Muscle of arm (tissue), 14 donors: ENCODE measurements around the gene HSD17B2. TPM values are rescaled to one million over a fixed set of nuclear protein-coding genes. Genes with fewer than 3 reads are reported as not detected.
"Not testable (repeated sequence)": the region's sequence is repeated elsewhere in the genome, so short reads cannot be mapped to it uniquely, and the experiment has no call there.

Source experiments
- DNase-seq: peaks from one replicate; pipeline ENCODE4 v3.0.0-alpha.2; 2013
- long read RNA-seq, 11 donors: transcript quantifications; one replicate each; lab custom pipeline, GENCODE V29; 2026
- polyA plus RNA-seq, 12 donors: library from polyadenylated mRNA; unstranded; fragments of 120-200 nt; gene quantifications; one replicate each; pipeline ENCODE4 v1.2.1, GENCODE V29; 2013; ENCODE audit not compliant: insufficient read length in 12 of 12

Gene HSD17B2, protein sequence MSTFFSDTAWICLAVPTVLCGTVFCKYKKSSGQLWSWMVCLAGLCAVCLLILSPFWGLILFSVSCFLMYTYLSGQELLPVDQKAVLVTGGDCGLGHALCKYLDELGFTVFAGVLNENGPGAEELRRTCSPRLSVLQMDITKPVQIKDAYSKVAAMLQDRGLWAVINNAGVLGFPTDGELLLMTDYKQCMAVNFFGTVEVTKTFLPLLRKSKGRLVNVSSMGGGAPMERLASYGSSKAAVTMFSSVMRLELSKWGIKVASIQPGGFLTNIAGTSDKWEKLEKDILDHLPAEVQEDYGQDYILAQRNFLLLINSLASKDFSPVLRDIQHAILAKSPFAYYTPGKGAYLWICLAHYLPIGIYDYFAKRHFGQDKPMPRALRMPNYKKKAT
- polyA plus RNA-seq, result 10 to 100 TPM in 1 of 12 donors, 1 to 10 TPM in 3, under 1 TPM in 7, not detected in 1; 0.12 to 23.9 (median 0.84) TPM
- long read RNA-seq, donor 1, full-length matches to known transcripts, result 38 of 71 reads
- long read RNA-seq, donor 1, partial matches to known transcripts, result 33 of 71 reads
- long read RNA-seq, donor 1, other reads (novel, unspliced or antisense), result 0 of 71 reads
- long read RNA-seq, donor 2, result 0 reads
- long read RNA-seq, donor 3, result 0 reads
- long read RNA-seq, donor 4, result 0 reads
- long read RNA-seq, donor 5, result 0 reads
- long read RNA-seq, donor 6, result 0 reads
- long read RNA-seq, donor 7, result 0 reads
- long read RNA-seq, donor 8, partial matches to known transcripts, result 0 of 1 reads
- long read RNA-seq, donor 8, other reads (novel, unspliced or antisense), result 0 of 1 reads
- long read RNA-seq, donor 9, result 0 reads
- long read RNA-seq, donor 10, result 0 reads
- long read RNA-seq, donor 11, result 0 reads

DNA sequence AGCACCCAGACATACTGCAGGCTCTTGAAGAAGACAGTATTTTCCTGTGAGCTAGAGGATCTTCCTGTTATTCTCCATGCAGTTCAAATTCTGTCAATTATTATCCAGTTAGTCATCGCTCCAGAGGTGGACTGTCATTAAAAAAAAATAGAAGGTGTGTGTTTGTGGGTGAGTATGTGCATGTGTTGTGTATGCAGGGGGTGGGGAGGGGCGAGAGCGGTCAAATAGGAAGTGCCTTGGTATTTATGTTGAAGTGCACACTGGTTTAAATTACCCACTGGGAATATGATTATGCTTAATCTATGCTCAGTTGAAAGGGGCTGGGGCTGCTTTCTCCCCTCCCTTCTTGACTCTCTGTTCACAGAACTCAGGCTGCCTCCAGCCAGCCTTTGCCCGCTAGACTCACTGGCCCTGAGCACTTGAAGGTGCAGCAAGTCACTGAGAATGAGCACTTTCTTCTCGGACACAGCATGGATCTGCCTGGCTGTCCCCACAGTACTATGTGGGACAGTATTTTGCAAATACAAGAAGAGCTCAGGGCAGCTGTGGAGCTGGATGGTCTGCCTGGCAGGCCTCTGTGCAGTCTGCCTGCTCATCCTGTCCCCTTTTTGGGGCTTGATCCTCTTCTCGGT lies at the start of gene HSD17B2:
HSD17B2 (plus strand) TSS at position 273 of the 632 bp plus-strand sequence; CDS start at position 445, 172 bp downstream.
- no peak for DNase-seq

DNA sequence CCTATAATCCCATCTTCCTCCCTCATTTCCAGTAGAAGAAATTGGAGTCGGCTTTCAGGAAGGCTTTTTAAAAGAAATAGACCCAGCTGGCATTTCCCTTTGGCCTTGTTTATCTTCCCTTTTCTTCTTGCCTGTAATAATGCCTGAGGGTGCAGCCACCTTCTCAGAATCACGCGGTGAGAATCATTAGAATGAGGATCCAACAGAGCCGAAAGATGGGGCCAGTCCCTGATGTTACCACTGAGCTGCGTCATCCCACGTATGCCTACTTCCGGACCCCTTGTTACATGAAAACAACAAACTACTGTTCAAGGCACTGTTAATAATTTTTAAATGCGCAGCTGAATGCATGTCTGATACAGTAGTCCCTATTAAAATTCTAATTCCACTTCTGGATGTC lies 47.9 kb upstream of the HSD17B2 start:
- DNase-seq, result no peak

DNA sequence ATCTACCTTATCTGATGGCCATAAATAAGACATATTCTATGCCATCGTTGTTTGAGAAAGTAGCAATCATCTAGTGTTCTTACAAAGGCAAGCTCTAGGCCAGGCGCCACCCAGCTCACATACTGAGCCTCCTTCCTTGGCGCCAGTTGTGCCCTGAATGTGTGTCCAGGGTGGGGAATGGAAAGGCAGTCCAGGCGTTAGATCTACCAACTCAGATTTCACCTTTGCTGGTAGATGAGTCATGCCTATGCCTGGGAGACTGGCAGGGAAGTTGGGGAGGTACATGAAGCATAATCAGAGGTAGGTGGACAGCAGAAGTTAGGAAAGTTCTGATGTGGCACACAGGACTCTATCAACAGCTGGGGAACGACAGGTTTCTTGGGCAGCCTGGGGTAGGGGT lies 47.3 kb upstream of the HSD17B2 start:
- no peak for DNase-seq

GRCh38 chr16:81992859-81993258 lies 42.2 kb upstream of the HSD17B2 start:
- no peak for DNase-seq

DNA sequence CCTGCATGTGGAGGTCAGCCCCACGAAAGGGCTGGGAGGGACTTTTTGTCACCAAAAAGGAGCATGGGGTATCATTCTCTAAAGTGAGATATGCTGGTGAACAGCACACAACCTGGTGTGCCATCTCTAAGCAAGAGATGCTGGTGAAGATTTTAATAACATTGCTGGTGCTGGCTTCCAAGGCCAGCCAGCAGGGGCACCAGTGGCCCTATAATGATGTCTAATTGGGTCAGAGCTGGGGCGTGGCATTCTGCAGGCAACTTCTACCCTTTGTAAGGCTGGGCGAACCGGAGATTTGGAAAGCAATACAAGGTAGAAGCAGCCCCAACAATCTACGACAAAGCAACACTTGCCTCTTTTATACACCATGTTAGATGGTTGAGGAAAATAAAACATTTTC lies 40.6 kb upstream of the HSD17B2 start:
- DNase-seq, result no peak

DNA sequence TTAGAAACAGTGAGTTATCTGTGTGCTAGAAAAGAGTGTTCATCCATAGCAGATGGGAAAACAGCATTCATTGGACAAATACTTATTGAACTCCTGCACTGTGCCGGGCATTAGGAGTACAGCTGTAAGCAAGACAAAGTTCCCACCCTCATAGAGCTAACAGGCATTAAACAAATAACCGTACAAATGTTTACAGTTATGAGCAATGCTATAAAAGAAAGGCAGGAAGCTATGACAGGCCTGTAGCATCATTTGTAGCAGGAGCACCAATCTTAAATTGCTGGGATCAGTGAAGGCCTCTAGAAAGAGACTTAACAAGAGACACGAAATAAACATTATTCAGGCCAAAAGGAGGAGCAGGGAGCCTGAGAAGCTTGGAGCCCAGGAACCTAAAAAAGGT lies 39.4 kb upstream of the HSD17B2 start:
- no peak for DNase-seq

- DNase-seq, result peak; percentile 61
Observed at GRCh38 chr16:81996664-81997509, 38.2 kb upstream of the HSD17B2 start.

- DNase-seq, result no peak
Observed at GRCh38 chr16:81997738-81998137, 37.3 kb upstream of the HSD17B2 start.

DNA sequence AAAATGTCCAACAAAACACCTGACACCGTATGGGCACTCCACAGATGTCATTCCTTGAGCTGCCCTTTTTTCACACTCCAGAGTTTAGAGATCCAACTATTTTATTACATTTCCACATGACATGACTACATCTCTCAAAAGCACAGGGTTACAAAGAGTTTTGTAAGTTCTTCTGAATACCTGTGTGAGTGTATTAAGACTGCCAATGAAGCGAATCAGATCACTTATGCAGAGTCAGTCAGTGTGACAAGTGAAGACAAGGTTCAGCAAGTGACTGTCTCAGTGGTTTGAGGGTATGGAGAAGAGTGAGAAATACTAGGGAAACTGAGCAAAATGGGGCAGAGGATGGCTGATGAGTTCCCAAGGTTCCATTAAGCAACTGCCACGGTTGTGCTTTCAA lies 32.2 kb upstream of the HSD17B2 start:
- no peak for DNase-seq

DNA sequence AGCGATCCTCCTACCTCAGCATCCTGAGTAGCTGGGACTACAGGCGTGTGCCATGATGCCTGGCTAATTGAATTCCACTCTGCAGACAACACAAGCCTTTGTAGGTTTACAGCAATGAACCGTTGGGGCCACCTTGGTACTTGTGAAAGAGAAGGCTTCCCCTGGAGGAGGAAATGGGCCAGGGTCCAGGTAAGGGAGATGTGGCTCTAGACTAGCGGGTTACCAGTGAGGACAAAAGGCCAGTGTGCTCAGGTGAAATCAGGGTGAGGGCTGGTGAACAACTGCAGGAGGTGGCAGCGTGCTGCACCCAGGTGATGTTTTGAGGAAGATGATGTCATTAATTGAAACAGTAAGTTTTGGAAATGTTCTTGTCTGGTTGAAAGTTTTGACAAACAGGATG lies 30.5 kb upstream of the HSD17B2 start:
- no peak for DNase-seq

GRCh38 chr16:82005027-82005830 lies 29.8 kb upstream of the HSD17B2 start:
- no peak for DNase-seq

DNA sequence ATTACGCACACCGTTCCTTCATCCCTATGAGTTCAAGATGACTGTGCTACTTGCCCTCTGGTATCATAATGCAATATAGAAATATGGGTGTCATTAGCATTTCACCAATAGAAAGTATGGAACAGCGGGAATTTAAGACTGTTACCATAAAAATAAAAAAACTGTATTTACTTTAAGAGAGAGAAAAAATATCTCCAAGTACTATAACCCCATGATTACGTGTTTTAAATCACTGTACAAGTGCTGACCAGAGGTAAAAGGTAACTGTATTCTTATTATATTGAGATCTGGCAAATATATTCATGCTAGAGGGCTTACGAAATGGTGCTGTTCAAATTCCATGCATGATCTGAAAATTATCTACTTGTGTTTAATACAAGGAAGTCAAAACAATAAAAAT lies 29.0 kb upstream of the HSD17B2 start:
- DNase-seq, result no peak

GRCh38 chr16:82007189-82007588 lies 27.9 kb upstream of the HSD17B2 start:
- no peak for DNase-seq

DNA sequence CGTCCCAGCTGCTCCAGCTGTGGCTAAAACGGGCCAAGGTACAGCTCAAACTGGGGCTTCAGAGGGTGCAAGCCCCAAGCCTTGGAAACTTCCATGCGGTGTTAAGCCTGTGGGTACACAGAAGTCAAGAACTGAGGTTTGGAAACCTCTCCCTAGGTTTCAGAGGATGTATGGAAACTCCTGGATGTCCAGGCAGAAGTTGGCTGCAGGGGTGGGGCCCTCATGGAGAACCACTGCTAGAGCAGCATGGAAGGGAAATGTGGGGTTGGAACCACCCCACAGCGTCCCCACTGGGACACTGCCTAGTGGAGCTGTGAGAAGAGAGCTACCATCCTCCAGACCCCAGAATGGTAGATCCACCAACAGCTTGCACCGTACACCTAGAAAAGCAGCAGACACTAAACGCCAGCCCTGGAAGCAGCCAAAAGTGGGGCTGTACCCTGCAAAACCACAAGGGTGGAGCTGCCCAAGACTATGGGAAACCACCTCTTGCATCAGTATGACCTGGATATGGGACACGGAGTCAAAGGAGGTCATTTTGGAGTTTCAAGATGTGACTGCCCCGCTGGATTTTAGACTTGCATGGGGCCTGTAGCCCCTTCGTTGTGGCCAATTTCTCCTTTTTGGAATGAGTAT lies 26.0 kb upstream of the HSD17B2 start:
- DNase-seq, result no peak

DNA sequence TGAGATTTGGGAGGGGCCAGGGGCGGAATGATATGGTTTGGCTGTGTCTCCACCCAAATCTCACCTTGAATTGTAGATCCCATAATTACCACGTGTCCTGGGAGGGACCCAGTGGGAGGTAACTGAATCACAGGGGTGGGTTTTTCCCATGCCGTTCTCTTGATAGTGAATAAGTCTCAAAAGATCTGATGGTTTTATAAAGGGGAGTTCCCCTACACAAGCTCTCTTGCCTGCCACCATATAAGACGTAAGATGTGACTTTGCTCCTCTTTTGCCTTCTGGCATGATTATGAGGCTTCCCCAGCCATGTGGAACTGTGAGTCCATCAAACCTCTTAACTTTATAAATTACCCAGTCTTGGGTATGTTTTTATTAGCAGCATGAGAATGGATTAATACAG lies 25.3 kb upstream of the HSD17B2 start:
- not testable (repeated sequence) for DNase-seq

GRCh38 chr16:82010649-82011048 lies 24.4 kb upstream of the HSD17B2 start:
- no peak for DNase-seq

DNA sequence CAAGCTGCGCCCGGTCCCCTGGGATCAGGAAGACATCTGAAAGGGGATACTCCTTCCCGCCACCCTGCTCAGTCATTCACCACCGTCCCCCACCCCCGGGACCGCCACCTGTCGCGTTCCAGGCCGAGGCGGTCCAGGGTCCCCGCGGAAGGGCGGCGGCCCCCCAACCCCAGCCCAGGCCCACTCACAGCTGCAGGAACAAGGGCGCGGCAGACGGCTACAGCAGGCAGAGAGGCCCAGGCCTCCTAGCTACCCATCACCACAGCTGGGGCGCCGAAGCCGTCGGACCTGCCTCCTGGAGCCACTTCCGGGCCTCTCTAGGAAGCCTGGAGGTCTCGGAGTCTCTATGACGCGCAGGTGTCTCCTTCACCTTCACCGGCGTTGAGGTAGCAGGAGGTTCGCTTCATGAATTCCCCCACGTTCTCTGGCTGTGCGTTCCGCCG lies 23.8 kb upstream of the HSD17B2 start, which contains the start of gene SDR42E1:
SDR42E1 (minus strand) TSS at position 272 of the 443 bp plus-strand sequence. CDS start 10,612 bp downstream, outside the sequence.
- DNase-seq, result no peak

GRCh38 chr16:82013139-82013538 lies 21.9 kb upstream of the HSD17B2 start:
- DNase-seq, result no peak

DNA sequence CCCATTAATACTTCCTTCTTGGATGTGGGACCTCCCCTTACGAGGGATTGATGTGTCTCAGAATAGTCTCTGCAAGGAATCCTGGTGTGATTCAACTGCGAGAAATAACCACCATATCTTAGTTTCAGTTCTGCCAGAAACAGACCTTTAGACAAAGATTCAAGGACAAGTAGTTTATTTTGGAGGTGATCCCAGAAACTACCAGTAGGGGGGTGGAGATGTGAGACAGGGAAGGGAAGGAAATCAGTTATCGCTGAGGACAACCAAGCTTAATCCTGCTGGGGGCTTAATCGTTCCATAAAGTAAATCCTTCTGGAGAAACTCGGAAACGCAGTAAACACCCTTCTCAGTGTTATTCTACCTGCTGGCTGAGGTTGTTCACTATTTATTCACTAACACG lies 18.8 kb upstream of the HSD17B2 start:
- no peak for DNase-seq

DNA sequence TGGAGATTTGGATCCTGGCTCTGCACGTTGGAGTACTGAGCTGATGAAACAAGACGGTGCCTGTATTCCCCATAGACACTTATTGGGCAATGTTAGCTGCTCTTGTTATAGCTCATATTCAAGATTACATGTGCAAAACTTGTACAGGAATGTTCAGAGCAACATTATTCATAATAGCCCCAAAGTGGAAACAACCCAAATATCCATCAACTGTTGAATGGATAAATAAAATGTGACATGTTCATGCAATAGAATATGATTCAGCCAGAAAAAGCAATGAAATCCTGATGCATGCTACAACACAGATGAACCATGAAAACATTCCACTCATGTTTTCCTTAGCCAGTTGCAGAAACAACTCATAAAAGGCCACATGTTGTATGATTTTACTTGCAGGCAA lies 18.1 kb upstream of the HSD17B2 start:
- no peak for DNase-seq
